ENCODE data around the gene PRDX5.

Gene PRDX5

GRCh38 chr11:64304316-64305072 lies 13.4 kb upstream of the PRDX5 start (continued):
- TF ChIP-seq GFI1B (tag by site-specific recombination; IDR thresholded peaks at IDR 0.05) (no peak), MZF1 (tag by site-specific recombination; IDR thresholded peaks at IDR 0.05; ENCODE audit: borderline replicate concordance) (0 out of 2 replicates have a peak, but pooled peaks have one; percentile 40), SP3 (tag by site-specific recombination; IDR thresholded peaks at IDR 0.05) (peak; percentile 45; the same call in 1 of the 2 replicates), GLI4 (tag by site-specific recombination; IDR thresholded peaks at IDR 0.05) (no peak), ZBTB7A (tag by site-specific recombination; IDR thresholded peaks at IDR 0.05; ENCODE audit: low read depth) (no peak; the same call in 1 of the 2 replicates), ZNF624 (tag by site-specific recombination; IDR thresholded peaks at IDR 0.05) (no peak), ZNF132 (tag by site-specific recombination; IDR thresholded peaks at IDR 0.05; ENCODE audit: borderline replicate concordance) (no peak), ZNF16 (tag by site-specific recombination; IDR thresholded peaks at IDR 0.05; ENCODE audit: low read depth) (no peak), ZNF214 (tag by site-specific recombination; IDR thresholded peaks at IDR 0.05; ENCODE audit: borderline replicate concordance) (peak; percentile 100), ZNF658 (tag by site-specific recombination; IDR thresholded peaks at IDR 0.05) (no peak), ZNF24 (tag by site-specific recombination; IDR thresholded peaks at IDR 0.05) (peak; percentile 48), ZBTB8A (tag by site-specific recombination; IDR thresholded peaks at IDR 0.05) (0 out of 2 replicates have a peak, but pooled peaks have one; percentile 51), ZNF2 (tag by site-specific recombination; IDR thresholded peaks at IDR 0.05) (peak; percentile 69), ZNF335 (tag by site-specific recombination; conservative IDR thresholded peaks at IDR 0.05) (peak; percentile 84), ZNF555 (tag by site-specific recombination; conservative IDR thresholded peaks at IDR 0.05) (no peak), GLIS1 (tag by site-specific recombination; IDR thresholded peaks at IDR 0.05) (no peak), ZNF449 (tag by site-specific recombination; IDR thresholded peaks at IDR 0.05) (no peak), ZNF501 (tag by site-specific recombination; IDR thresholded peaks at IDR 0.05) (peak; percentile 57; the same call in 1 of the 2 replicates), ZNF274 (IDR thresholded peaks at IDR 0.05; ENCODE audit: low read length) (no peak), ZNF274 (tag by site-specific recombination; IDR thresholded peaks at IDR 0.05; ENCODE audit: borderline replicate concordance) (no peak), OSR2 (tag by site-specific recombination; IDR thresholded peaks at IDR 0.05) (no peak; the same call in 1 of the 2 replicates), TRIM28 (IDR thresholded peaks at IDR 0.05; ENCODE audit: borderline replicate concordance, low read length) (0 out of 2 replicates have a peak, but pooled peaks have one; percentile 24), ZSCAN4 (tag by site-specific recombination; IDR thresholded peaks at IDR 0.05) (no peak), ZNF768 (tag by site-specific recombination; IDR thresholded peaks at IDR 0.05) (no peak), ZNF677 (tag by site-specific recombination; IDR thresholded peaks at IDR 0.05) (no peak), ZNF830 (tag by site-specific recombination; IDR thresholded peaks at IDR 0.05; ENCODE audit: low read depth) (no peak), ZIC2 (tag by site-specific recombination; IDR thresholded peaks at IDR 0.05) (no peak)
- TF ChIP-seq, protein P1, sequence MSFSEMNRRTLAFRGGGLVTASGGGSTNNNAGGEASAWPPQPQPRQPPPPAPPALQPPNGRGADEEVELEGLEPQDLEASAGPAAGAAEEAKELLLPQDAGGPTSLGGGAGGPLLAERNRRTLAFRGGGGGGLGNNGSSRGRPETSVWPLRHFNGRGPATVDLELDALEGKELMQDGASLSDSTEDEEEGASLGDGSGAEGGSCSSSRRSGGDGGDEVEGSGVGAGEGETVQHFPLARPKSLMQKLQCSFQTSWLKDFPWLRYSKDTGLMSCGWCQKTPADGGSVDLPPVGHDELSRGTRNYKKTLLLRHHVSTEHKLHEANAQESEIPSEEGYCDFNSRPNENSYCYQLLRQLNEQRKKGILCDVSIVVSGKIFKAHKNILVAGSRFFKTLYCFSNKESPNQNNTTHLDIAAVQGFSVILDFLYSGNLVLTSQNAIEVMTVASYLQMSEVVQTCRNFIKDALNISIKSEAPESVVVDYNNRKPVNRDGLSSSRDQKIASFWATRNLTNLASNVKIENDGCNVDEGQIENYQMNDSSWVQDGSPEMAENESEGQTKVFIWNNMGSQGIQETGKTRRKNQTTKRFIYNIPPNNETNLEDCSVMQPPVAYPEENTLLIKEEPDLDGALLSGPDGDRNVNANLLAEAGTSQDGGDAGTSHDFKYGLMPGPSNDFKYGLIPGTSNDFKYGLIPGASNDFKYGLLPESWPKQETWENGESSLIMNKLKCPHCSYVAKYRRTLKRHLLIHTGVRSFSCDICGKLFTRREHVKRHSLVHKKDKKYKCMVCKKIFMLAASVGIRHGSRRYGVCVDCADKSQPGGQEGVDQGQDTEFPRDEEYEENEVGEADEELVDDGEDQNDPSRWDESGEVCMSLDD (tag by site-specific recombination; IDR thresholded peaks at IDR 0.05), result peak; percentile 21; the same call in 1 of the 2 replicates
- TF ChIP-seq, protein P2, sequence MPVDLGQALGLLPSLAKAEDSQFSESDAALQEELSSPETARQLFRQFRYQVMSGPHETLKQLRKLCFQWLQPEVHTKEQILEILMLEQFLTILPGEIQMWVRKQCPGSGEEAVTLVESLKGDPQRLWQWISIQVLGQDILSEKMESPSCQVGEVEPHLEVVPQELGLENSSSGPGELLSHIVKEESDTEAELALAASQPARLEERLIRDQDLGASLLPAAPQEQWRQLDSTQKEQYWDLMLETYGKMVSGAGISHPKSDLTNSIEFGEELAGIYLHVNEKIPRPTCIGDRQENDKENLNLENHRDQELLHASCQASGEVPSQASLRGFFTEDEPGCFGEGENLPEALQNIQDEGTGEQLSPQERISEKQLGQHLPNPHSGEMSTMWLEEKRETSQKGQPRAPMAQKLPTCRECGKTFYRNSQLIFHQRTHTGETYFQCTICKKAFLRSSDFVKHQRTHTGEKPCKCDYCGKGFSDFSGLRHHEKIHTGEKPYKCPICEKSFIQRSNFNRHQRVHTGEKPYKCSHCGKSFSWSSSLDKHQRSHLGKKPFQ (tag by site-specific recombination; IDR thresholded peaks at IDR 0.05), result no peak
- TF ChIP-seq, protein P3, sequence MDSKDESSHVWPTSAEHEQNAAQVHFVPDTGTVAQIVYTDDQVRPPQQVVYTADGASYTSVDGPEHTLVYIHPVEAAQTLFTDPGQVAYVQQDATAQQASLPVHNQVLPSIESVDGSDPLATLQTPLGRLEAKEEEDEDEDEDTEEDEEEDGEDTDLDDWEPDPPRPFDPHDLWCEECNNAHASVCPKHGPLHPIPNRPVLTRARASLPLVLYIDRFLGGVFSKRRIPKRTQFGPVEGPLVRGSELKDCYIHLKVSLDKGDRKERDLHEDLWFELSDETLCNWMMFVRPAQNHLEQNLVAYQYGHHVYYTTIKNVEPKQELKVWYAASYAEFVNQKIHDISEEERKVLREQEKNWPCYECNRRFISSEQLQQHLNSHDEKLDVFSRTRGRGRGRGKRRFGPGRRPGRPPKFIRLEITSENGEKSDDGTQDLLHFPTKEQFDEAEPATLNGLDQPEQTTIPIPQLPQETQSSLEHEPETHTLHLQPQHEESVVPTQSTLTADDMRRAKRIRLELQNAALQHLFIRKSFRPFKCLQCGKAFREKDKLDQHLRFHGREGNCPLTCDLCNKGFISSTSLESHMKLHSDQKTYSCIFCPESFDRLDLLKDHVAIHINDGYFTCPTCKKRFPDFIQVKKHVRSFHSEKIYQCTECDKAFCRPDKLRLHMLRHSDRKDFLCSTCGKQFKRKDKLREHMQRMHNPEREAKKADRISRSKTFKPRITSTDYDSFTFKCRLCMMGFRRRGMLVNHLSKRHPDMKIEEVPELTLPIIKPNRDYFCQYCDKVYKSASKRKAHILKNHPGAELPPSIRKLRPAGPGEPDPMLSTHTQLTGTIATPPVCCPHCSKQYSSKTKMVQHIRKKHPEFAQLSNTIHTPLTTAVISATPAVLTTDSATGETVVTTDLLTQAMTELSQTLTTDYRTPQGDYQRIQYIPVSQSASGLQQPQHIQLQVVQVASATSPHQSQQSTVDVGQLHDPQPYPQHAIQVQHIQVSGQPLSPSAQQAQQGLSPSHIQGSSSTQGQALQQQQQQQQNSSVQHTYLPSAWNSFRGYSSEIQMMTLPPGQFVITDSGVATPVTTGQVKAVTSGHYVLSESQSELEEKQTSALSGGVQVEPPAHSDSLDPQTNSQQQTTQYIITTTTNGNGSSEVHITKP (tag by site-specific recombination; IDR thresholded peaks at IDR 0.05), result peak; percentile 35; the same call in 1 of the 2 replicates

Data from HEK293 (cell line).